Gastrocnemius medialis (tissue), 4 donors: ENCODE measurements around the gene GSG1L.

Experiments used
- POLR2A ChIP-seq, 2 donors: fragments of 450-650 bp; IDR thresholded peaks; one replicate each; pipeline ENCODE4 v1.6.1; 2017; ENCODE audit warnings: antibody characterized with exemption in 2 of 2, mild to moderate bottlenecking in 2 of 2, moderate library complexity in 2 of 2
- TF ChIP-seq, protein P1 (sequence below), 5 experiments: fragments of 450-650 bp in 3 of 5; fragments of 200-600 bp in 2 of 5; sonication (generic) in 2 of 5; IDR thresholded peaks in 4 of 5; conservative IDR thresholded peaks in 1 of 5; 1 replicate in 4 of 5; 2 replicates in 1 of 5; pipeline ENCODE4 v1.5.1; 2016 to 2019; ENCODE audit warnings: antibody characterized with exemption in 5 of 5, mild to moderate bottlenecking in 3 of 5, moderate library complexity in 3 of 5

DNA sequence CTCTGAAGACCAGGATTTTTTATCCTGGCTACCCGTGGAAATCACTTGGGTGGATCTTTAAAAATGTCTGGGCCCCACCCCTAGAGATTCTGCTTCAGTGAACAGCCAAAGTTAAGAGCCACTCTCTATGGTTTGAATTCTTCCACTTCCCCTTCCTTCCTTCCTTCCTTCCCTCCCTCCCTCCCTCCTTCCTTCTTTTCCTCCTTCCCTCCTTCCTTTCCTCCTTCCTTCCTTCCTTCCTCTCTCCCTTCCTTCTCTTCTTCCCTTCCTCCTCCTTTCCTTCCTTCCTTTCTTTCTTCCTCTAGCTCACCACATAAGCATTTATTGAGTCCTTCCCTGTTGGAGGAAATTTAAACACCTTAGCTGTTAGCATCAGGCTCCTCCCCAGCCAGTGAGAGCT is 310.0 kb downstream of the GSG1L start:
- TF ChIP-seq POLR2A (IDR thresholded peaks at IDR 0.05): no peak
- TF ChIP-seq, protein P1, sequence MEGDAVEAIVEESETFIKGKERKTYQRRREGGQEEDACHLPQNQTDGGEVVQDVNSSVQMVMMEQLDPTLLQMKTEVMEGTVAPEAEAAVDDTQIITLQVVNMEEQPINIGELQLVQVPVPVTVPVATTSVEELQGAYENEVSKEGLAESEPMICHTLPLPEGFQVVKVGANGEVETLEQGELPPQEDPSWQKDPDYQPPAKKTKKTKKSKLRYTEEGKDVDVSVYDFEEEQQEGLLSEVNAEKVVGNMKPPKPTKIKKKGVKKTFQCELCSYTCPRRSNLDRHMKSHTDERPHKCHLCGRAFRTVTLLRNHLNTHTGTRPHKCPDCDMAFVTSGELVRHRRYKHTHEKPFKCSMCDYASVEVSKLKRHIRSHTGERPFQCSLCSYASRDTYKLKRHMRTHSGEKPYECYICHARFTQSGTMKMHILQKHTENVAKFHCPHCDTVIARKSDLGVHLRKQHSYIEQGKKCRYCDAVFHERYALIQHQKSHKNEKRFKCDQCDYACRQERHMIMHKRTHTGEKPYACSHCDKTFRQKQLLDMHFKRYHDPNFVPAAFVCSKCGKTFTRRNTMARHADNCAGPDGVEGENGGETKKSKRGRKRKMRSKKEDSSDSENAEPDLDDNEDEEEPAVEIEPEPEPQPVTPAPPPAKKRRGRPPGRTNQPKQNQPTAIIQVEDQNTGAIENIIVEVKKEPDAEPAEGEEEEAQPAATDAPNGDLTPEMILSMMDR (IDR thresholded peaks at IDR 0.05 in 4 of 5, conservative IDR thresholded peaks at IDR 0.05 in 1 of 5): no peak
